Stimulated activated naive CD8-positive, alpha-beta T cell treated with anti-CD3 and anti-CD28 coated beads, Interleukin-15, Interleukin-2, amounts not matched to agents 100 U/mL and 50 U/mL, for 24 hours (primary cell): ENCODE measurements around the gene CBLN3.

Experiments
- ATAC-seq: fragments of 150-1000 bp; cut with Tn5 transposase; one replicate; pipeline ENCODE4 v1.10.0; 2021
- DNase-seq: peaks from one replicate; pipeline ENCODE4 v3.0.0; 2021

Gene CBLN3

DNA sequence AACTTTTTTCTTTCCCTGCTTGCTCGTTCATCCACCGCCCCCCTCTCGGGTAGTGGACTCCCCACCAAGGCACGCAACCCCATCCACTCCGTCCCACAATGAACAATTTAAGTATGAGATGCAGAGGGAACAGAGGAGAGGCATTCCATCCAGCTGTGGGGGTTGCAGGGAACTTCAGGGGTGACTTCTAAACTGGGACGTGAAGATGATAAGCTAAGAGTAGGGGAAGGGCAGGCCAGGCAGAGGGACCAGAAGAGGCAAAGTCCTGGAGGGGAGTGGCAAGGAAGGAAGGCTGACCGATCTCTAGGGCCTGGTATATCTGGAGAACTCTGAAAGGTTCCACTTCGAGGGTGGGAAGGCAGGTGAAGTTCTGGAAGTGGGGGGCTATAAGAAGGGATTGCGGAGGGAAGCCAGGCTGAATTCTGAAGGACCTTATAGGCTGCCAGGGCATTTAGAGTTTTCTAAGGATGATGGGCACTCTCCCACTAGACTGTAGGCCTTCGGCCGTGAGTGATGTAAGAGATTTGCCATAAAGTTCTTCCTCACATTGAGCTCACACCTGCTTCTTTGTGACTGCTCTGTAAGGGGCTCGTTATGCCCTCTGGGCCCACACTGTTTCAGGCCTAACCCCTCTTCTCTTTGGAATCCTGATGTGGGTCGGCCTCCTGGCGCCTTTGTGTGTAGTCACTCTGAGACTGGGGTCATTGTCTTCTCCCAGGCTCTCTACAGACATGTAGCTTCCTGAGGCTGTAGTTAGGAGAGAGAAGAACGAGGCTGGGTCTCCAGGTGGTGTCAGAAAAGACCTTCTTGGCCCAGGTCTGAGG is 49.3 kb downstream of the CBLN3 start:
- ATAC-seq (no peak), DNase-seq (no peak)

DNA sequence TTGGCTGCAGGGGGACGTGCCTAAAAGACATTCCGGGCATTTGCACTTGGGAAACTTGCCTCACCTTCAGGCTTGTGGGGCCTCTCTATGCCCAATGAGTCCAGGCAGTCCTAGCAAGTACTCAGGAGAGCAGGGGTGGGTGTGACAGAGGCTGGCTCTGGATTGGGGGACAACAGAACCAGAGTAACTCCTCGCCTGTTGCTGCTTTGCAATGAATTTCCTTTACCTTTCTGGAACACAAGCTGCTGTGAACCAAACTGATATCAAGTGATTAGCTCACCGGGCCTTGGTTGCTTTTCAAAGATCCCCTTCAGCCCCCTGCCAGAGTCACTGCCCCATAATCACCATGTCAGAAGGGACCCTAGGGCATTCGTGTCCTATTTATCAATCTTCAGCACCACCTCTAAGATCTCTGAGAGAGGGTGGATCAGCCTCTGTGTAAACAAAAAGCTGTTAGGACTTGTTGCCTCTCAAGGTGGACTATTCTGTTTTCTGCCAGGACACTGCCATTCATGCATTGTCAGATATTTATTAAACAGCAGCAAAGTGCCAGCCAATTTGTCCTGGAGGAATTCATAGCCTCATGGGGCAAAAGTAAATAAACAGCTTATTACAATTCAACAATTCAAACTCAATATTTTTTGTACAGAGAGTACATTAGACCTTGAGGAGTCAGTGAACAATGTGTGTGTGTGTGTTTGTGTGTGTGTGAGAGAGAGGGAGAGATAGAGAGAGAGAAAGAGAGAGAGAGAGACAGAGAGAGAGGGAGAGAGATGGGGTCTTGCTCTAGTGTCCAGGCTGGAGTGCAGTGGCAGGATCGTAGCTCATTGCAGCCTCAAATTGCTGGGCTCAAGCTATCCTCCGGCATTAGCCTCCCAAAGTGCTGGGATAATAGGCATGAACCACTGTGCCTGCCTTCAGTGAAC is 50.2 kb downstream of the CBLN3 start:
- DNase-seq = no peak

DNA sequence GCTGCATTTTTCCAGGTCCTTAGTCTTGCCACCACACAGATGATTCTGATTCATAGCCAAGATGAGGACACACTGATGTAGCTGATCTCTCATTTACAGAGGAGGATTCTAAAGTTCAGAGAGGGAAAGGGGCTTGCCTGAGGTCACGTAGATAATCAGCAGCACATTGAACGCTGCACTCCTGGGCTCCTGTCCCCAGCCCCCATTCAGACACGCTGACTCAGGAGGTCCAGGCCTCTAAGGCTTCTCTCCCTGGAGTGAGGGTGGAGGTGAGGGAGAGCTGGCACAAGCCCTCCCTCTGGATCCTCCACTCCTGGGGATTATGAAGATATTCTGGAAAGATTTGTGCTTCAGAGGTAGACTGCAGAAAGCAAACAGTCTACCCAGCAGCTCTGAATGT is 51.1 kb downstream of the CBLN3 start:
- ATAC-seq (no peak), DNase-seq (no peak)

More for the DNA sequence above, 50.2 kb downstream of the CBLN3 start:
- no peak for ATAC-seq

DNA sequence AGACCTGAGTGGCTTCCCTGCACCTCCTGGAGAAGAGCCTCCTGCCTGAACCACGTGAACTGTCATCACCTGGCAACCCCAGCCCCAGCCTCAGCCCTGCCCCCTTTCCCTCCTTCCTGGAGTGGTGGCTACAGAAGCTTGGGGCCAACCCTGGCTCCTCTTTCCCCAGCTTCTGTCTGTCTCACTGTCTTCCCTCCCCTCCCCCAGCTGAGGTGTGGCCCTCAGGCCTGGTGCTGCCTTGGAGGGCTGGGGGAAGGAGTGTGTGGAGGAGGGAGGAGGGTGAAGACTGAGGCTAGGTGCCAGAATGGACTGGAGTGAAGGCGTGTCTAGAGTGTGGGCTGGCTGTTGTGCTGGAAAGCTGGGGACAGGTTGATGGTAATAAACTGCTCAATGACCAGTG is 51.8 kb downstream of the CBLN3 start:
- ATAC-seq = no peak
- DNase-seq = no peak

DNA sequence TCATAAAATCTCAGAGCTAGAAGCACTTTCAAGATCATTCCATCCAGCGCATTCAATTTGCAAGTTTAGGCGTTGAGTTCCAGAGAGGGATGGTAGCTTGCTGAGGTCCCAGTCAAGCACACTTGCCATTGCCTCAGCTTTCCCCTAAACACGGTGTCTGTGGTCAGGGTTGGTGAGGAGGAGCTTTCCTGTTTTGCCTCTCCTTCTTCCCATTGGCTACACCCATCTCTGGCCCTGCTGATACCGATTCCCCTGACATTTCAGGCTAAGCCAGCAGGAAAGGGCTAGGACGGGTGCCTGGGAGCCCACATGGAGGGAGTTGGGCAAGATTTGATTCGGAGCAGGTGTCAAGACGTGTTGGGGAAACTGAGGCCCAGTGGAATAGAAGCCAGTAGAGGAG is 52.3 kb downstream of the CBLN3 start:
- DNase-seq (no peak), ATAC-seq (no peak)
